T-helper 2 cell treated with Interferon-gamma antibody and Interleukin-4, amounts not matched to agents 5 μg/mL and 100 μg/mL, for 36 hours (primary cell): Measurements from ENCODE around the gene GPX3.

ENCODE experiments used
- DNase-seq: peaks from one replicate; pipeline ENCODE4 v3.0.0; 2021; ENCODE audit warnings: low spot score
- H3K27ac Mint-ChIP-seq: one replicate; pipeline ENCODE4 v1.8.0; 2021; ENCODE audit warnings: mild to moderate bottlenecking, mixed read lengths
- H3K27me3 Mint-ChIP-seq: one replicate; pipeline ENCODE4 v1.8.0; 2021; ENCODE audit warnings: low read depth, mixed read lengths
- H3K36me3 Mint-ChIP-seq: one replicate; pipeline ENCODE4 v1.8.0; 2021; ENCODE audit warnings: low read depth, mixed read lengths
- H3K4me1 Mint-ChIP-seq: one replicate; pipeline ENCODE4 v1.8.0; 2021; ENCODE audit warnings: low read depth, mixed read lengths
- H3K4me3 Mint-ChIP-seq: one replicate; pipeline ENCODE4 v1.8.0; 2022; ENCODE audit warnings: mild to moderate bottlenecking, moderate library complexity, mixed read lengths
- H3K9me3 Mint-ChIP-seq: one replicate; pipeline ENCODE4 v1.8.0; 2021; ENCODE audit warnings: mixed read lengths

GPX3 gene

DNA sequence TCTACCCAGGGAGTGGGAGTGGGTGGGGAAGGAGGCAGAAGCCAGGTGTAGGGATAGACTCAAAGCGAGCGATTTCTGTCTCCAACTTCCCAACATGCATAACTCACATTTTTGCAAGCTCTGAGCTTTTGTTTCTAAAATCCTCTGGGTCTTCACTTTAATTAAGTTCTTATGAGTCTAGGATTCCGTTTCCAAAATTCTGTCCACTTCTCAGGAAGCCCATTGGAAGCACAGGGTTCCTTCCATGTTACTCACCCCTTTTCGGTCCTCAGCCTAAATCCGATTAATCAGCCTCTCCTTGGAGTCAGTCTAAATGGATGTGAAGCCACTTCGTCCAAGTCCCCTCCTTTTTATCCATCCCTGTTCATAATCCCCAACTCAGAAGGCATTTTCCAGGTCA lies 1.4 kb downstream of the GPX3 start:
- Mint-ChIP-seq H3K36me3 (peaks cover 11% of the 10 kb centered on the region), H3K4me3 (no peak overlapping the region), H3K27ac (no peak overlapping the region), H3K4me1 (peaks cover 10% of the 10 kb centered on the region), H3K9me3 (no peaks in the 10 kb centered on the region), H3K27me3 (peaks cover 10% of the 10 kb centered on the region)
- no peak for DNase-seq

DNA sequence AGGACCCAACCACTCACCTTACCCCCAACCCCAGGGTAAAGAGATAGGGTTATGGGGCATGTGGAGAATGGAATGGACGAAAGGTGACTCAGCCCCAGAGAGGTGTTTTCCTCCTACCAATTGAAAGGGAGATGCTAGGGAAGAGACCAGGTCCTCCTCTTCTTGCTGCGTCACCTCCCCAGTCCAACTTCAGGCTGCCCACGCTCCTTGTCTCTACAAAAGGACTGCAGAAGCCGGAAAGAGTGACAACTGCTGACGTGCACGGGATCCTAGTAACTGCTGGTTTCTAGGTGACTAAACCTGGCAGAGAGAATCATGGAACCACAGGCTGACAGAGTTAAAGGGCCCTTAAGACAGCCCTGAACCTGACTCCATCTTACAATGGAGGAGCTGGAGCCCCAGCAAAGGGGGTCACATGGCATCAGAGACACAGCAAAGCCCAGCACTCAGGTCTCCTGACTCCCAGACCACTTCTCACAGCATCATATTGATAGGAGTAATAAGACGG lies 2.2 kb downstream of the GPX3 start:
- no peak for DNase-seq
- H3K4me1 Mint-ChIP-seq = peaks cover 10% of the 10 kb centered on the region
- no peak overlapping the region for H3K27ac Mint-ChIP-seq
- peaks cover 10% of the 10 kb centered on the region for H3K27me3 Mint-ChIP-seq
- H3K36me3 Mint-ChIP-seq = peaks cover 14% of the 10 kb centered on the region
- H3K9me3 Mint-ChIP-seq = no peaks in the 10 kb centered on the region
- no peak overlapping the region for H3K4me3 Mint-ChIP-seq

DNA sequence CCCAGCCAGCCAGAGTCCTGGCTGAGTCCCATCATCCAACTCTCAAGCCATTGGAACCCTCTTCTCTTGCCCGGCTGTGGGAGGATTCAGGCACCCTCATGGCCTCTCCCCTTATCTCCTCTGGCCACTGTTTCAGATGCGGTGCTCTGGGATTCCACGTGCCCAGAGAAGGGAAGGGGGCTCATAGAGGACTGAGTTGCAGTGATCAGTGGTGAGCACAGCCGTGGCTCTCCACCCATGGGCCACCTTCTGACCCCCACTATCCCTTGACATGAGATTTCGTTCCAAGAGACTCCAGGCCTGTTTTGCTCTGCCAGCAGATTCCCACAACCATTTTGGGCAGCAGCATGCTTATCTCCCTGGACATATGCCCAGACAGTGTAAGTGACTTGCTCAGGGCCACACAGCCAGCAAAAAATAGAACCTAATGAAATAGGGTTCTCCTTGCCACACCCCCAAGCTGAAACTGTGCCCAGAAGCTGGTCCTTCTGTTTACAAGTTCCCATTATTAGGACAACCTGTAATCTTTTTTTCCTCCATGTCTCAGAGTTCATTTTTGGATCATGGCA lies 2.7 kb downstream of the GPX3 start:
- Mint-ChIP-seq H3K4me3 (no peak overlapping the region), H3K27ac (no peak overlapping the region), H3K4me1 (peaks cover 10% of the 10 kb centered on the region), H3K9me3 (no peaks in the 10 kb centered on the region), H3K36me3 (peaks cover 14% of the 10 kb centered on the region), H3K27me3 (peaks cover 10% of the 10 kb centered on the region)
- DNase-seq = no peak

DNA sequence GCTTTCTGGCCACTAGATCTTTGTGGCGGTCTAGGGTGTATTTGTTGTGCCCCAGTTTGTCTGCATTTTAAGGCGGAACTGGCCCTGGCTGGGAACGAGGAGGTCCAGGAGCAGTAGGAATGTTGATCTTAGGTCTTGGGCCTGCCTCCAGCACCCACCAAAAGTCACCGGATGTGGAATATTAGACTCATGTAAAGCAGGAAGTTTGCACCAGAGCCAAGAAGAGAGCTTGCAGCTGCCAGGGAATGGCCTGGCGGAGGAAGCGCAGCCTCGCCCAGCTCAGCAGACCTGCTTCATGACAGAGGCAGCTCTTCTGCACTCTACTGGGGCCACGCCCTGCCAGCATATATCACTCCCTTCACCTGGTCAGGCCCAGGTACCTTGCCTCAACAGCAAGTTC lies 3.3 kb downstream of the GPX3 start:
- Mint-ChIP-seq H3K27ac (no peak overlapping the region), H3K27me3 (peaks cover 10% of the 10 kb centered on the region), H3K4me3 (no peak overlapping the region)

DNA sequence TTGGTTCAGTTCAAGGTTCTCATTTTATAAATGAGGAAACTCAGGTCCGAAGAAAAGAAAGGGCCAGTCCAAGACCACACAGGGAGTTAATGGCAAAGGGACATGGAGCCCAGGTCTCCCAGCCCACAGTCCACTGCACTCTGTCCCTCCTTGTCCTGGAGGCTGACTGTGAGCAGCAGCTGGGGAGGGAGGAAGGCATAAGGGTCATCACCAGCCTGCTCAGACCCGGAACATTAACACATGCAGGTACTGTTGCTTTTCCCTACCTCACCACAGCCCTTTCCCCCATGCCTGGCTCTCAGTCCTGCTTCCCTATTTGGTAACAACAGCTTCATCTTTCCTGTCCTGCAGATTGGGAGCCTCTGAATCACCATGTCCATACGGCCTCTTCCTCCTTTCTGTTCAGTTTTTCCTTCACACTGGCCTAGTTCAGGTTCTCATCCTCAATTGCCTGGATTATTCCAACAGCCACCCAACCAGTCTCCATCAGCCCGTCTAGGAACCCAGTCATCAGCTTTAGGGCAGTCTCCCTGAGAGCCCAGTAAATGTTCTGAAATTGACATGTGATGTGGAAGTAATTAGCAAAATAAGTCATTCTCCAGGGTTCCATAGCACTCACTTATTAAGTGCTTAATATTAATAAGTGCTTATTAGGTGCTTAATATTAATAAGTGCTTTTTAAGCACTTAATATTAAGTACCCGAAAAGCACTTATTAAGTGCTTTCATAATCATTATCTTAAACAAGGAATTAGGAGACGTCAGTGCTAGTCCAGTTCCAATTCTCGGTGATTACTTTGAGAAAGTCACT lies 4.3 kb downstream of the GPX3 start:
- Mint-ChIP-seq H3K27me3 (peaks cover 7% of the 10 kb centered on the region), H3K4me3 (no peak overlapping the region), H3K36me3 (peaks cover 24% of the 10 kb centered on the region), H3K4me1 (peaks cover 1% of the 10 kb centered on the region), H3K9me3 (no peaks in the 10 kb centered on the region), H3K27ac (no peak overlapping the region)
- no peak for DNase-seq

More for the DNA sequence above, 3.3 kb downstream of the GPX3 start:
- no peak for DNase-seq
- H3K36me3 Mint-ChIP-seq = peaks cover 18% of the 10 kb centered on the region
- H3K9me3 Mint-ChIP-seq = no peaks in the 10 kb centered on the region
- peaks cover 10% of the 10 kb centered on the region for H3K4me1 Mint-ChIP-seq

GRCh38 chr5:151025250-151025606 lies 4.8 kb downstream of the GPX3 start:
- H3K4me1 Mint-ChIP-seq = no peaks in the 10 kb centered on the region
- H3K27ac Mint-ChIP-seq = no peak overlapping the region
- DNase-seq = no peak
- H3K27me3 Mint-ChIP-seq = peaks cover 6% of the 10 kb centered on the region
- peaks cover 26% of the 10 kb centered on the region for H3K36me3 Mint-ChIP-seq
- no peaks in the 10 kb centered on the region for H3K9me3 Mint-ChIP-seq
- H3K4me3 Mint-ChIP-seq = no peak overlapping the region

DNA sequence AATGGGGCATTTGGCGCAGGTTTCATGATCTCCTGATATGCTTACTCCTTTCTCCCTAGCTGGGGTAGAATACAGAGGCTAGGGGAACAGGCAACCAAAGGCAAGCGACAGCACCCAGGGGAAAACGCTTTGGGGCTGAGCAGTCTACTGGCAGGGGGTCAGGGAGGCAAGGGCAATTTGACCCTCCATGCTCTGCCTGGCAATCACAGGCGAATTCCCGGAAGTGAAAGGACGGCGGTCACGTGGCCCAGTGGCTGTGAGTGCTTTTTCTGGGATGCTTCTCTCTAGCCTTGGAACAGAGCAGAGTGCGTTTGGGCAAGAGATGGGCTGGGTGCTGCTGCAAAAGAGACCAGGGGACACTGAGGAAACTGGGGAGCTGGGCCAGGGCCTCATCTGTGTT lies 5.7 kb downstream of the GPX3 start:
- Mint-ChIP-seq H3K4me1 (no peaks in the 10 kb centered on the region), H3K36me3 (peaks cover 29% of the 10 kb centered on the region), H3K27ac (no peak overlapping the region), H3K9me3 (no peaks in the 10 kb centered on the region), H3K4me3 (no peak overlapping the region), H3K27me3 (peaks cover 1% of the 10 kb centered on the region)
- no peak for DNase-seq

DNA sequence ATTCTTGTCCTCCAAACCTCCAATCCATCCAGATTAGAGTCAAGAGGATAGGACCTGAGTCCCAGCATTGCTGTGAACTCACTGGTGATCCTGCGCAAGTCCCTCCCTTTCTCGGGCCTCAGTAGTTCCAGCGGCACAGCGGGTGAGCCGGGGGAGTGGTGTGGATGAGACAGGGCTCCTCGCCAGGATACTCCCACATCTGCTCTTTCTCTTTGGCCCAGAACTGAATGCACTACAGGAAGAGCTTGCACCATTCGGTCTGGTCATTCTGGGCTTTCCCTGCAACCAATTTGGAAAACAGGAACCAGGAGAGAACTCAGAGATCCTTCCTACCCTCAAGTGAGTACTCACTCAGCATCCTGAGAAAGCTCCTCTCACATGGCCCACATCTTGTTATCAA lies 6.3 kb downstream of the GPX3 start:
- no peak overlapping the region for H3K27ac Mint-ChIP-seq
- H3K36me3 Mint-ChIP-seq = peaks cover 30% of the 10 kb centered on the region
- no peaks in the 10 kb centered on the region for H3K27me3 Mint-ChIP-seq
- no peaks in the 10 kb centered on the region for H3K9me3 Mint-ChIP-seq
- H3K4me1 Mint-ChIP-seq = no peaks in the 10 kb centered on the region
- no peak for DNase-seq
- H3K4me3 Mint-ChIP-seq = no peak overlapping the region

DNA sequence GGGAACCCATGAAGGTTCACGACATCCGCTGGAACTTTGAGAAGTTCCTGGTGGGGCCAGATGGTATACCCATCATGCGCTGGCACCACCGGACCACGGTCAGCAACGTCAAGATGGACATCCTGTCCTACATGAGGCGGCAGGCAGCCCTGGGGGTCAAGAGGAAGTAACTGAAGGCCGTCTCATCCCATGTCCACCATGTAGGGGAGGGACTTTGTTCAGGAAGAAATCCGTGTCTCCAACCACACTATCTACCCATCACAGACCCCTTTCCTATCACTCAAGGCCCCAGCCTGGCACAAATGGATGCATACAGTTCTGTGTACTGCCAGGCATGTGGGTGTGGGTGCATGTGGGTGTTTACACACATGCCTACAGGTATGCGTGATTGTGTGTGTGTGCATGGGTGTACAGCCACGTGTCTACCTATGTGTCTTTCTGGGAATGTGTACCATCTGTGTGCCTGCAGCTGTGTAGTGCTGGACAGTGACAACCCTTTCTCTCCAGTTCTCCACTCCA lies 7.6 kb downstream of the GPX3 start:
- Mint-ChIP-seq H3K27ac (no peak overlapping the region), H3K36me3 (peaks cover 41% of the 10 kb centered on the region), H3K27me3 (no peaks in the 10 kb centered on the region), H3K9me3 (no peaks in the 10 kb centered on the region), H3K4me3 (no peak overlapping the region), H3K4me1 (no peaks in the 10 kb centered on the region)
- no peak for DNase-seq

- no peaks in the 10 kb centered on the region for H3K4me1 Mint-ChIP-seq
- H3K9me3 Mint-ChIP-seq = no peaks in the 10 kb centered on the region
- peaks cover 42% of the 10 kb centered on the region for H3K36me3 Mint-ChIP-seq
- no peak overlapping the region for H3K27ac Mint-ChIP-seq
- no peaks in the 10 kb centered on the region for H3K27me3 Mint-ChIP-seq
- DNase-seq = no peak
- H3K4me3 Mint-ChIP-seq = no peak overlapping the region
These were observed 8.3 kb downstream of the GPX3 start for GRCh38 chr5:151028717-151029116.

GRCh38 chr5:151029179-151030055 lies 9.0 kb downstream of the GPX3 start:
- no peaks in the 10 kb centered on the region for H3K9me3 Mint-ChIP-seq
- no peak overlapping the region for H3K27ac Mint-ChIP-seq
- DNase-seq = no peak
- no peak overlapping the region for H3K4me3 Mint-ChIP-seq
- H3K4me1 Mint-ChIP-seq = no peaks in the 10 kb centered on the region
- H3K27me3 Mint-ChIP-seq = no peaks in the 10 kb centered on the region
- peaks cover 49% of the 10 kb centered on the region for H3K36me3 Mint-ChIP-seq

DNA sequence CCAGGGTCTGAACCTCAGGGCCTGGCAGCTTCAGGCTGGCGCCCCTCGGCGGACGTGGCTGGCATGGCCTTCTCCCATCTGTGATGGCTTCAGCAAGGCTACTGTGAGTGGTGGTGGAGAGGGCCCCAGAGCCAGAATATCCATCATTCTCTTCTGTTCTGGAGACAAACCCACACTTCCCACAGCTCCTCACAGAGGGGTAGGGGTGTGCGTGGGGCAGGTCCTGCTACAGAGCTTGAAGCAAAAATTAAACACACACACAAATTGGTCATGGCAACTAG lies 9.6 kb downstream of the GPX3 start:
- Mint-ChIP-seq H3K4me1 (no peaks in the 10 kb centered on the region), H3K9me3 (no peaks in the 10 kb centered on the region), H3K4me3 (no peak overlapping the region), H3K36me3 (peaks cover 52% of the 10 kb centered on the region), H3K27me3 (no peaks in the 10 kb centered on the region), H3K27ac (no peak overlapping the region)
- DNase-seq = no peak

- Mint-ChIP-seq H3K27ac (no peak overlapping the region), H3K36me3 (peaks cover 53% of the 10 kb centered on the region)
These were observed 10.0 kb downstream of the GPX3 start for GRCh38 chr5:151030379-151030778.

DNA sequence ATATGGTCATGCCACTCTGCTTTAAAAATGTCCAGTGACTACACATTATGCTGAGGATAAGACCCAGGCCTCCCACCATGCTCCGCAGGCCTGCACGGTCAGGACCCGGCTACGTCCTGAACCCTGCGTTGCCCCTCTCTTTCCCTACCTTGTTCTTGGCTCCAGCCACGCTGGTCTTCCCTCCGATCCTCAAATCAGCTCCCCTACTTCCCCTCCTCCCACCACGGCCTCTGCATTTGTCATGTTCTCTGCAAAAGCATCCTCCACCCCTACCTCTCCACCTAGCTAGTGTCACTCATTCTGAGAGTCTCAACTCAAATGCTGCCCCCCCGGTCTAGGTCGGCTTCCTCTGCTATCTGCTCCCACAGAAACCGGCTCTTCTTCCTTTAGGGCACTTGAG lies 11.2 kb downstream of the GPX3 start:
- DNase-seq = no peak
- H3K36me3 Mint-ChIP-seq = peaks cover 61% of the 10 kb centered on the region
- no peaks in the 10 kb centered on the region for H3K4me1 Mint-ChIP-seq
- no peak overlapping the region for H3K4me3 Mint-ChIP-seq
- no peak overlapping the region for H3K27ac Mint-ChIP-seq
- no peaks in the 10 kb centered on the region for H3K9me3 Mint-ChIP-seq
- H3K27me3 Mint-ChIP-seq = no peaks in the 10 kb centered on the region

More at GRCh38 chr5:151030379-151030778, 10.0 kb downstream of the GPX3 start:
- Mint-ChIP-seq H3K4me1 (no peaks in the 10 kb centered on the region), H3K4me3 (no peak overlapping the region), H3K9me3 (no peaks in the 10 kb centered on the region), H3K27me3 (no peaks in the 10 kb centered on the region)
- no peak for DNase-seq
